Suppressor macrophage treated with lipopolysaccharide for 1 hour (primary cell): ENCODE data around the gene CUL4A.
A peak's percentile ranks its signal among the peaks of the same experiment; 100 is the strongest.
"Not testable (repeated sequence)": the region's sequence is repeated elsewhere in the genome, so short reads cannot be mapped to it uniquely, and the experiment has no call there.

Experiments
- DNase-seq, 3 donors: peaks; one replicate each; pipeline ENCODE4 v3.0.0-alpha.2; 2020 to 2022

The CUL4A gene

GRCh38 chr13:113209336-113209758 is at the start of gene CUL4A:
Gene CUL4A (plus strand): TSS chr13:113209613. CDS start chr13:113209628, 15 bp downstream.
- DNase-seq: peak; percentile 83 to 97 (median 95)

- no peak for DNase-seq
Observed at GRCh38 chr13:113159701-113160100, 49.7 kb upstream of the CUL4A start.

GRCh38 chr13:113160983-113161382 is 48.4 kb upstream of the CUL4A start:
- no peak for DNase-seq

DNA sequence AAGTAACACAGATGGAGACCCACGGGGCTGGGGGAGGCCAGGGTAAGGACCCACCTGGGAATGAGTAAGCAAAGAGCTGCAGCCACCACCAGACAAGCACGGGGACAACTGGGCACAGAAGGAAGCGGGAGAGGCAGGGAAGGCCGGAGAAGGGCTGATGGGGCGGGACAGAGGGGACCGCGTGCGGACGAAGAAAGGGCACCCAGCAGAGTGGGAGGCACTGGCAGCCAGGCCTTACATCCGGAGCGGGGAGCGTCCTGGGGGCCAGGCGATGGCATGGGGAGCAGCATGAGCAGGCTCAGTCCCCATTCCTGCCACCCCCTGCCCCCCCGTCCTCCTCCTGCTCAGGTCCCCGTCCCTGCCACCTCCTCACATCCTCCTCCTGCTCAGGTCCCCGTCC is 48.0 kb upstream of the CUL4A start:
- no peak for DNase-seq

GRCh38 chr13:113161975-113162374 is 47.4 kb upstream of the CUL4A start:
- DNase-seq: not testable (repeated sequence)

GRCh38 chr13:113162783-113163685 is 46.4 kb upstream of the CUL4A start:
- DNase-seq: no peak

- DNase-seq: no peak
Observed at GRCh38 chr13:113164492-113164891, 44.9 kb upstream of the CUL4A start.

GRCh38 chr13:113166266-113166665 is 43.1 kb upstream of the CUL4A start:
- no peak for DNase-seq

DNA sequence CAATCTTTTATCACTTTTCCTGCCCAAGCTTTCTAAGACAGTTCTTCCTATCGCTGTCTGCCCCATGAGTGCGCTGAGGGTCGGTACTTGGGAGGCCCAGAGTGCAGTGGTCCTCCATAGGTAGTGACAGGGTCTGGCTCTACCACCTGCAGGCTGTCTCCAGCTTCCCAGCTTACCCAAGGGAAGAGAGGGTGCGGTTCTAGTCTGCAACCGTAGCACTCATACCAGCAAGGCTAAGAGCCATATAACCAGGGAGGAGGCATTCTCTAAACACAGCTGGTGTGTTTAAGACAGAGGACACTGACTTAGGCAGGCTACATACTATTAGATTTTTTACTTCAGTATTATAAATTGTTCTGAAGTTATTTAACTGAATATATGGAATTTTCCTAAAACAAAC is 42.7 kb upstream of the CUL4A start:
- DNase-seq: no peak

- no peak for DNase-seq
Observed at GRCh38 chr13:113167155-113167554, 42.3 kb upstream of the CUL4A start.

DNA sequence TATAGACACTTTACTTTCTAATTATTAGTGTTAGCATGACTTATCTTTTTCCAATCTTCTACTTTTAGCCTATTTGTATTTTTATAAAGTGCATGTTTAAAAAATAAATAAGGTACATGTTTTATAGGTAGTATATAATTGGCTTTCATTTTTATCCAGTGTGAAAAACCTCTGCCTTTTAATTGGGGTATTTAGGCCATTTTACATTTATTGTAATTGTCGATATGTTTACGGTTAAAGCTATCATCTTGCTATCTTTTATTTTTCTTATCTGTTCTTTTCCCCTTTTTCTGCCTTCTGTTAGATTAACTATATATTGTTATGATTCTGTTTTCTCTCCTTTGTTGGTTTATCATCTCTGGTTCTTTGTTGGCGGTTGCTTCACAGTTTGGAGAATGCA is 41.8 kb upstream of the CUL4A start:
- DNase-seq: no peak

DNA sequence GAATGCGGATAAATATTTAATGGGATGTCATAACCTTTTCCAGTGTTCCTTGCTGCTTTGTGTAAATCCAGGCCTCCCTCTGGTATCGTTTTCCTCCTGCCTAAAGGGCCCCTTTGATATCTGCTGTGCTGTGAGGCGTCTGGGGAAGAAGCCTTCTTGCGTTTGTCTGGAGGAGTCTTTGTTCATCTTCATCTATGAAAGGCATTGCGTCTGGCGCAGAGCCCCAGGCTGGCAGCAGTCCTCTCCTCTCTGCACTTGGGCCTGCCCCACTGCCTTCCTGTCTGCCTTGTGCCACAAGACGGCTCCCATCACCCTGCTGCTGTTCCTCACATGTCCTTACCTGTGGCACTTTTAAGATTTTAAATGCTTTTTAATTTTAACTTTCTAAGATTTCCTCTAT is 41.2 kb upstream of the CUL4A start:
- no peak for DNase-seq

DNA sequence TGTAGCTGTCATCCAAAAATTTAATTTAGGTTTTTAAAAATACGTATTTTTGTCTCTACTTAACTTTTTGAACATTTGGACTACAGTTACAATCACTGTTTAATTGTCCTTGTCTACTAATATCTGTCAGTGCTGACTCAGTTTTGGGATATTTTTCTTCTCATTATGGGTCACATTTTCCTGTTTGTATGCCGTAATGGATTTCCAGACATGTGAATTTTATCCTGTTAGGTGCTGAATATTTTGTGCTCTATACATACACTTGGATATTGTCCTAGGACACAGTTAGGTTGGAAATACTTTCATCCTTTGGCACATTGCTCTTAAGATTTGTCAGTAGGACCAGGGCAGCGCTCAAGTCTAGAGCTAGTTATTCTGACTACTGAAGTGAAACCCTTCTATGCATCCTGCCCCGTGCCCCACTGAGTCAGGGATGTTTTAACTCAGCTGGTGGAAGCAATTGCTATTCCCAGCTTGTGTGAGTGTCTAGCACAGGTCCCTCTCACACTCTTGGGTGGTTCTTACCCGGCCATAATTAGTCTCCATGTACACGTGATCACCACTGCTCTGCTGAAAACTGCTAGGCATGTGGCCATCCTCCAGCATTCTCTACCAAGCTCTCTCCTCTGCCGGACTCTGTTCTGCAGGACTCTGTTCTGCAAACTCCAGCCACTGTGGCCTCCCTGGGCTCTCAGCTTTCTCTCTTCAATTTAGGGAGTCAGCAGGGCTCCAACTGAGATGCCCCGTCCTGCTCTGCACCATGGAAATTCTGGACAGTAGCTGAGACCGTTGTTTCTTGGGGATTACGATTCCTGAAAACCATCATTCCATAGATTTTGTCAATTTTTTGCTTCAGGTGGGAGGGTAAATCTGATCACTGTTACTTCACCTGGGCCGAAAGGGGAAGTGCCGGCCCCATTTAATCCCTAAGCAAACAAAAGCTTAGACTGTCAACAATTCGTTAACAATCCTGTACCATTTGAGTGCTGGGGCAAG is 39.8 kb upstream of the CUL4A start:
- DNase-seq: no peak

DNA sequence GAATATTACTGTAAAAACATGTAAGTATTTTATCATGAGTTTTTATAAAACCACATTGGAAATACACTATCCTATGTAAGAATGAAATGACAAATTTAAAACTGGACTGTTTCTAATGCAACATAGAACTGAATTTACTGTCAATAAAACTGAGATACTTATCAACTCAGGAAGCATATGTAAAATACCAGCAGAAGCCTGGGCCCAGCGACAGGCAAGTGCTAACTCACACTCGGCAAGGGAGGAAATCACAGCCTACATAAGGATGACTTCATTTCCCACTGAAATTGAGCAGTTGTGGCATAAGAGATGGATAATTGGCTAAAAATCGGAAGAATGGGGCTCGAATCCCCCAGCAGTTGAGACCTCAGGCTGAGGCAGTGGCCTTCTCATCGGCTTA is 38.9 kb upstream of the CUL4A start:
- peak; percentile 43 to 50 (median 46) for DNase-seq

DNA sequence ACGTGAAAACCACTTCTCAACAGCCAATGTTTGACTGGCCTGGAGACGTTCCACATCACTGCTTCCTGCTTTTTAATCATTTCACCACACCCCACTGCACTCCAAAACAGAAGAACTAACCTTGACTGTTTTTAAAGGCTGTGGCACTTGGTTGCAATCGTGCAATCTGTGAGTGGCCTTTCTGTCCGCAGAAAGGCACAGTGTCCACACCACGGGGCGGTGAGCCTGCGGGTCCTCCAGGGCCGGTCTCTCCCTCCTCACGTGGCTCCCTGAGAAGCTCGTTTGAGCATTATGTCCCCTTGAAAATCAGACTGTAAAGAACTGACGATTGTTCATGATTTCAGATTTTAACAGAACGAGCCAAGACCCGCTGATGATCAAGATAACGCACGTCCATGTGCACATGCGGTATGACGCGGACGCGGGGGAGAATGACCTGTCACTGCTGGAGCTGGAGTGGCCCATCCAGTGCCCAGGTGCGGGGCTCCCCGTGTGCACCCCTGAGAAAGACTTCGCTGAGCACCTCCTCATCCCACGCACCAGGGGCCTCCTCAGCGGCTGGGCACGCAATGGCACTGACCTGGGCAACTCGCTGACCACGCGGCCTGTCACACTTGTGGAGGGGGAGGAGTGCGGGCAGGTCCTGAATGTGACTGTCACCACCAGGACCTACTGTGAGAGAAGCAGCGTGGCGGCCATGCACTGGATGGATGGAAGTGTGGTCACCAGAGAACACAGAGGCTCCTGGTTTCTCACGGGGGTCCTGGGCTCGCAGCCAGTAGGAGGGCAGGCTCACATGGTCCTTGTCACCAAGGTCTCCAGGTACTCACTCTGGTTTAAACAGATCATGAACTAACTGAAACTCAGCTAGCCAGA is 37.9 kb upstream of the CUL4A start:
- DNase-seq: no peak

DNA sequence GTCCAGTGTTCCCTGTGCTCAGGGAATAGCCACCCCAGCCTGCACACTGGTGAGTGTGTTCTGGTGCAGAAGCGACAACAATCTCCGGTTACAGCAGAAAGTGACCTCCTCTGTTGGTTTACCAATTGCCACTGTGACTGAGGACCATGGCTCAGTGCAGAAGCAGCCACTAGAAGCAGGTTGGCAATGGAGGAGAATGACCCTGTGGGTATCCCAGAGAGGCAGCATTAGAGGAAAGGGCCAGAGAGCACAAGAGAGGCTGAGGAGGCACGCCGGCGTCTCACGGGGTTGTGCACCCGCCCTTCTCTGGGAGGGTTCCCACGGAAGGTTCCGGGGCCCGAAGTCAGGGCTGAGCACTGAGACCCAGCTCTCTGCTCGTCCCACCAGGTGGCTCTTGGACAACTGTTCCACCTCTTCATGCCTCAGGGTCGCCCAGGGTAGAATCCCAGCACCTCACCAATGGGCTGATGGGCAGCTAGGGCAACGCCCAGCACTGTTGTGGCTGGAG is 36.9 kb upstream of the CUL4A start:
- no peak for DNase-seq

- peak; percentile 82 to 87 (median 85) for DNase-seq
Observed at GRCh38 chr13:113176280-113176679, 33.1 kb upstream of the CUL4A start.

- no peak for DNase-seq
Observed at GRCh38 chr13:113176822-113177221, 32.6 kb upstream of the CUL4A start.

- no peak for DNase-seq
Observed at GRCh38 chr13:113178070-113178895, 31.1 kb upstream of the CUL4A start.

DNA sequence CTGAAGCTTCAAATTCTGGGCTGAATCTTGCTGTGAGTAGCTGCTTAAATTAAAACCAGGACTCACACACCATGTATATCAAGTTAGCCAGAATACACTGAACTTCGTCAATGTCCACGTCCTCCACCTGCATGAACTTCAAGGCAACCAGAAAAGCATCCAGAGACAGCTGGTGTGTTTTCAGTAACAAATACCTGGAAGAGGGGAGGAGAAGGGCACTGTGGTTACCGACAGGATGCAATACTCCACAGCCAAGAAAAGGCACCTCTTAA is 30.6 kb upstream of the CUL4A start:
- DNase-seq: no peak

DNA sequence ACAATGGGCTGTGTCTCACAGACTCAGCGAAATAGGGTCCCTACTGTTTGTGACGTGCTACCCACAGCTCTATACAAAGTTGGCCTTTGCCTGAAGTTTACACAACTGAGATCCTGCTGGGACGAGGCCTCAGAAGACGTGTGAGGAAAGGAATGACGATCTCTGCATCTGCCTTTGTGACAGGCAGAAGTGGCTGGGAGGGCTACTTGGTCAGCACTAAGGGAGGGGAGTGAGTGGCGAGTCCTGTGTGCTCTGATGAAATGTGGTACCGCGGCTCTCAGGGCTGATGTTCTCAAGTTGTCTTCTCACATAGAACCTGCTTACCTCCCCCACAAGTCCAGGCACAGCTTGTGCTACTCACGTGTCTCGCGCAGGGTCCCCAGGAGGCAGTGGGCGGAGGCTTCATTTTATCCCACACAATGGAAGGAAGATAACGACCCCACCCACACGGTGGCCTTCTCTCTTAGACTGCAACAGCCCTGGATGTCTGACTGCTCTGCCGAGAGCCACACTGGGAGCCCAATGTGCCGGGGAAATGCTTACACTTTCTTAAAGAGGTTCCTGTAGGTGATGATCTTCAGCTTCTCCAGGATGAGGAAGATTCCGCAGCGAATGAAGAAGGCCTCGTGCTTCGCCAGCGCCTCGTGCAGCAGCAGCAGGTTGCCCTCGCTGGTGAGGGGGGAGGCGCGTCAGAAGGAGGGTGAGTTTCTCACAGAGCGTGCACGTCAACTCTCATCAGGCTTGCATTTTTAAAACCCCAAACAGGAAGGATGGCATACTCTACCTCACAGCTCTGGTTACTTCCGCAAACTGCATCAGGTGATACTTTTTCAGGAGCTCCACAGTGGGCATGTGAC is 29.8 kb upstream of the CUL4A start:
- no peak for DNase-seq
